Middle frontal gyrus (tissue), 1 donor: ENCODE data around the gene FAM20A.
"Not testable (repeated sequence)": the region's sequence is repeated elsewhere in the genome, so short reads cannot be mapped to it uniquely, and the experiment has no call there.

Experiments used
- DNase-seq: peaks from one replicate; pipeline ENCODE4 v3.0.0-alpha.2; 2015; ENCODE audit warnings: low spot score; ENCODE audit errors: extremely low spot score

FAM20A gene

GRCh38 chr17:68495081-68495480, 106.1 kb downstream of the FAM20A start:
- no peak for DNase-seq

- DNase-seq = not testable (repeated sequence)
Observed at GRCh38 chr17:68492394-68493054, 108.6 kb downstream of the FAM20A start.

DNA sequence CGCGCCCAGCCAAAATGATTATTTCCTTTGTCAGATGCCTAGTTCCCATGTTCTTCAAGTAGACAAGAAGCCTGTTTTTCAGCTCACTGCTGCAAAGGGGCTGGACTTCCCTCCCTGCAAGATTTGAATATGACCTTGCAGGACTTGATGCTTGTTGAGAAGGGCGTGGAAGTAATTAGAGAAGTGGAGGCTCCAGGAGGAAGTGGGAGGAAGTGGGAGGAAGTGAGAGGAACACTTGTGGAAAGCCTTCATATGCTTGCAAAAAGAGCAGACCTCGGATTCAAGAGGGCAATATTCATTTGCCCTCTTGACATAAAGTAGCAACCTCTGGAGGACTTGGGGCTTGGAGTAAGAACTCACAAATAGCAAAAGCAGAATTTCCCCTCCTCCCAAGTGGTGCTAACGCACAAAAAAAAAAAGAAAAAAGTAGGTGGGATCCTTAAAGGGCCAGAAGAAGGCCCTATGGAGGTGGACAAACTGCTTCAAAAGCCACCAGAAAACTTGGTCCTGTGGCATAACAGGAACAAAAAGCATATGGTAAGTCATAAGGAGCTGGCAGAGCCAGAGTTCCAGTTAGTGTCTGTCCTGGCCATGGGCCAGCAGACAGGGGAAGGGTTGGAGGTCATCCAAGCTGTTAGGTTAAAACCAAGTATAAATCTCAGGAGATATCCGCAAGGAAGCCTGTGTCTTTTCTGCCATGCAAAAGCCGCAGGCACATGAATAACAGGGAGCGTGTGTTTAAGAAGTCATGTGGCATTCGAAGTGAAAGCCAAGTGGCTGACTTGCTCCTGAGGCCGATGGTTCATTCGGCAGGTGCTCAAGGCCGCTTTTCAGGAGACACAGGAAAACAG, 109.6 kb downstream of the FAM20A start:
- DNase-seq = no peak

DNA sequence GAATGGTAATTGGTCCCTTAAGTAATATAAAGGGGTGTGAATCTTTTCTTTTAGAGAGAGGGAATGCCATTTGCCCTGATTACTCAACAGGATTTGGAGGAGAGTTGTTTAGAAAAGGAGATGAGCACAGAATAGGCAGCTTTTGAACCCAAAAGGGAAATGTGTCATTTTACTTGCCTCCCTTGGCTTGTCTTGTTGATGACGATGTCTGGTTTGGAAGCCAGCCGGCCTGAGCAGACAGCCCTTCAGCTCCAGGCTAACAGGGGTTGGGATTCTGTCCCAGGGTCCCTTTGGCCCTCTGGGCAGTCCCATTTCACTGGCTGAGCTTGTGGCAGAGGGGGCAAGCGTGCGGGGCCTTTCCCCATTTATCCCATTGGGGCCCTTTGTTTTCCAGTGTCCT, 111.2 kb downstream of the FAM20A start:
- DNase-seq = no peak
